MM.1S (cell line): ENCODE results near the gene SMIM13.

ENCODE experiments used
- DNase-seq: peaks from one replicate; pipeline ENCODE4 v3.0.0-alpha.2; 2015
- H2AFZ ChIP-seq: fragments of 300-600 bp; sonication (generic); 2 replicates; pipeline ENCODE4 v1.6.0; 2016; ENCODE audit warnings: antibody characterized with exemption, low read length
- H3F3A ChIP-seq: fragments of 300-600 bp; sonication (generic); 2 replicates; pipeline ENCODE4 v1.6.1; 2016; ENCODE audit warnings: mild to moderate bottlenecking, antibody characterized with exemption, low read length, moderate library complexity, mixed read lengths; ENCODE audit not compliant: insufficient read depth
- H3K27ac ChIP-seq: fragments of 300-600 bp; sonication (generic); 2 replicates; pipeline ENCODE4 v1.5.1; 2016; ENCODE audit warnings: mild to moderate bottlenecking, low read length
- H3K27me3 ChIP-seq: fragments of 300-600 bp; sonication (generic); replicated peaks from 2 replicates; pipeline ENCODE4 v1.6.0; 2016; ENCODE audit warnings: low read length; ENCODE audit not compliant: insufficient read depth
- H3K36me3 ChIP-seq: fragments of 300-600 bp; sonication (generic); replicated peaks from 2 replicates; pipeline ENCODE4 v1.6.1; 2016; ENCODE audit warnings: mild to moderate bottlenecking, low read length, mixed read lengths; ENCODE audit not compliant: insufficient read depth
- H3K4me1 ChIP-seq: fragments of 300-600 bp; sonication (generic); 2 replicates; pipeline ENCODE4 v1.6.1; 2016; ENCODE audit warnings: low read length, mixed read lengths
- H3K4me2 ChIP-seq: fragments of 300-600 bp; sonication (generic); 2 replicates; pipeline ENCODE4 v1.6.0; 2016; ENCODE audit warnings: low read depth, low read length
- H3K4me3 ChIP-seq: fragments of 300-600 bp; sonication (generic); 2 replicates; pipeline ENCODE4 v1.5.1; 2016; ENCODE audit warnings: low read length, mixed read lengths
- H3K79me2 ChIP-seq: fragments of 300-600 bp; sonication (generic); 2 replicates; pipeline ENCODE4 v1.6.1; 2016; ENCODE audit warnings: mixed run types, low read length, mixed read lengths
- H3K9ac ChIP-seq: fragments of 300-600 bp; sonication (generic); 2 replicates; pipeline ENCODE4 v1.6.1; 2016; ENCODE audit warnings: low read length, mixed read lengths
- H3K9me2 ChIP-seq: fragments of 300-600 bp; sonication (generic); replicated peaks from 2 replicates; pipeline ENCODE4 v1.6.1; 2016; ENCODE audit warnings: mild to moderate bottlenecking, low read length, mixed read lengths; ENCODE audit not compliant: insufficient read depth
- H3K9me3 ChIP-seq: fragments of 300-600 bp; sonication (generic); replicated peaks from 2 replicates; pipeline ENCODE4 v1.6.1; 2016; ENCODE audit warnings: mild to moderate bottlenecking, low read length, mixed read lengths; ENCODE audit not compliant: insufficient read depth
- H4K20me1 ChIP-seq: fragments of 300-600 bp; sonication (generic); 2 replicates; pipeline ENCODE4 v1.6.1; 2016; ENCODE audit warnings: mild to moderate bottlenecking, low read length, moderate library complexity, mixed read lengths; ENCODE audit not compliant: insufficient read depth
- CTCF ChIP-seq: fragments of 300-600 bp; sonication (generic); IDR thresholded peaks from 2 replicates; pipeline ENCODE4 v1.5.1; 2016; ENCODE audit warnings: antibody characterized with exemption, low read length, mixed read lengths
- EZH2 ChIP-seq: fragments of 300-600 bp; sonication (generic); optimal IDR thresholded peaks from 2 replicates; pipeline ENCODE3; 2017; ENCODE audit warnings: low read depth, mild to moderate bottlenecking, antibody characterized with exemption, low read length, mixed read lengths
- EZH2phosphoT487 ChIP-seq: fragments of 300-600 bp; sonication (generic); IDR thresholded peaks from 2 replicates; pipeline ENCODE4 v1.6.1; 2018; ENCODE audit warnings: antibody characterized with exemption, low read length

SMIM13 gene

GRCh38 chr6:11129908-11130565 is 36.4 kb downstream of the SMIM13 start:
- no peak for DNase-seq
- no peaks in the 10 kb centered on the region for H3K9me3 ChIP-seq
- H3F3A ChIP-seq, result no peaks in the 10 kb centered on the region
- peaks cover 12% of the 10 kb centered on the region for H3K4me1 ChIP-seq
- TF ChIP-seq EZH2, result no peak
- no peak for TF ChIP-seq EZH2phosphoT487
- no peak for TF ChIP-seq CTCF
- no peak overlapping the region for H2AFZ ChIP-seq
- H3K79me2 ChIP-seq, result peaks cover 67% of the 10 kb centered on the region
- H3K4me2 ChIP-seq, result no peak overlapping the region
- H3K27ac ChIP-seq, result no peak overlapping the region
- H4K20me1 ChIP-seq, result peaks cover 5% of the 10 kb centered on the region; the same call in 1 of the 2 replicates
- H3K9ac ChIP-seq, result no peak overlapping the region
- no peaks in the 10 kb centered on the region for H3K9me2 ChIP-seq
- no peaks in the 10 kb centered on the region for H3K27me3 ChIP-seq
- H3K36me3 ChIP-seq, result 0 out of 2 replicates have a peak, but pooled peaks cover 3% of the 10 kb centered on the region
- no peak overlapping the region for H3K4me3 ChIP-seq

GRCh38 chr6:11130605-11131004 is 37.0 kb downstream of the SMIM13 start:
- Histone ChIP-seq H4K20me1 (peaks cover 5% of the 10 kb centered on the region; the same call in 1 of the 2 replicates), H3K79me2 (peaks cover 63% of the 10 kb centered on the region), H2AFZ (no peak overlapping the region), H3K4me1 (peaks cover 12% of the 10 kb centered on the region), H3K9me2 (no peaks in the 10 kb centered on the region), H3K4me2 (no peak overlapping the region), H3K9me3 (no peaks in the 10 kb centered on the region), H3F3A (no peaks in the 10 kb centered on the region), H3K4me3 (no peak overlapping the region), H3K27ac (no peak overlapping the region), H3K9ac (no peak overlapping the region), H3K27me3 (no peaks in the 10 kb centered on the region), H3K36me3 (0 out of 2 replicates have a peak, but pooled peaks cover 7% of the 10 kb centered on the region)
- no peak for TF ChIP-seq EZH2phosphoT487
- TF ChIP-seq CTCF, result no peak
- TF ChIP-seq EZH2, result no peak
- no peak for DNase-seq

- Histone ChIP-seq H3K27ac (no peak overlapping the region), H3K4me1 (peaks cover 12% of the 10 kb centered on the region), H3K4me3 (no peak overlapping the region), H3K79me2 (peaks cover 50% of the 10 kb centered on the region), H3K9me3 (no peaks in the 10 kb centered on the region), H3K9me2 (no peaks in the 10 kb centered on the region), H3K9ac (no peak overlapping the region), H3K27me3 (no peaks in the 10 kb centered on the region), H3K36me3 (0 out of 2 replicates have a peak, but pooled peaks cover 7% of the 10 kb centered on the region), H2AFZ (no peak overlapping the region), H4K20me1 (peaks cover 5% of the 10 kb centered on the region; the same call in 1 of the 2 replicates), H3F3A (no peaks in the 10 kb centered on the region), H3K4me2 (no peak overlapping the region)
- no peak for TF ChIP-seq EZH2
- no peak for TF ChIP-seq EZH2phosphoT487
- TF ChIP-seq CTCF, result no peak
- DNase-seq, result no peak
These were observed 38.7 kb downstream of the SMIM13 start for GRCh38 chr6:11132194-11132888.
